K562 (cell line): ENCODE measurements around the gene NETO1. TPM values are rescaled to one million over a fixed set of nuclear protein-coding genes. Genes with fewer than 3 reads are reported as not detected.

Experiments
- ATAC-seq: fragments of 200-7000 bp; cut with Tn5 transposase; 3 replicates; pipeline ENCODE4 v1.9.1; 2020; ENCODE audit warnings: moderate library complexity
- BruUV-seq: library from RNA; stranded (reverse); fragments of 400-500 nt; replicated peaks from 2 replicates; lab custom pipeline; 2021; lab: Mats Ljungman, UMichigan
- CTCF ChIA-PET: fragments of 300-600 bp; formaldehyde crosslinking; extraction: SDS; loops from one replicate; lab custom pipeline; 2021; ENCODE audit warnings: low intra/inter-chr PET ratio; lab: Yijun Ruan, JAX
- POLR2A ChIA-PET: fragments of 300-600, 350-650 bp; sonication (Branson Sonifier 250); formaldehyde crosslinking; extraction: SDS; loops from one replicate; lab custom pipeline; 2021; ENCODE audit warnings: antibody characterized with exemption, inconsistent platforms; lab: Yijun Ruan, JAX
- DNase-seq, 4 experiments: peaks; one replicate each; pipeline versions ENCODE4 v3.0.0 to v3.0.0-alpha.2; 2011 to 2018; ENCODE audit warnings: low spot score in 3 of 4, mixed read lengths in 3 of 4; ENCODE audit errors: extremely low read depth in 1 of 4
- FAIRE-seq: peaks from 2 replicates; lab custom pipeline; 2011; peaks lifted over from hg19 to GRCh38; lab: Jason Lieb, UNC
- H2AFZ ChIP-seq: 2 replicates; pipeline ENCODE4 v1.6.0; 2011; ENCODE audit warnings: low read depth, low read length, control low read depth, inconsistent platforms
- H3K27ac ChIP-seq: fragments of 200-600 bp; 3 replicates; pipeline ENCODE4 v1.8.0; 2011; ENCODE audit warnings: low read depth, mild to moderate bottlenecking, control low read depth, inconsistent platforms, low read length, moderate library complexity, mixed read lengths; ENCODE audit errors: extremely low read depth
- H3K27me3 ChIP-seq, 2 experiments: fragments of 300-600 bp in 1 of 2; 2 replicates in 1 of 2; 3 replicates in 1 of 2; pipeline versions ENCODE4 v1.6.0 to v1.8.0; 2011; ENCODE audit warnings: inconsistent platforms in 2 of 2, low read length in 2 of 2, mild to moderate bottlenecking in 1 of 2, mixed read lengths in 1 of 2, moderate library complexity in 1 of 2; ENCODE audit not compliant: control insufficient read depth in 2 of 2, insufficient read depth in 2 of 2
- H3K36me3 ChIP-seq: fragments of 300-600 bp; 3 replicates; pipeline ENCODE4 v1.8.0; 2011; ENCODE audit warnings: mild to moderate bottlenecking, low read length, inconsistent platforms; ENCODE audit not compliant: control insufficient read depth, insufficient read depth
- H3K4me1 ChIP-seq, 2 experiments: fragments of 200-600 bp in 1 of 2; replicated peaks in 1 of 2; 2 replicates in 1 of 2; 3 replicates in 1 of 2; pipeline versions ENCODE4 v1.5.1 to v1.8.0; 2011; ENCODE audit warnings: inconsistent platforms in 2 of 2, low read length in 2 of 2, mild to moderate bottlenecking in 1 of 2, mixed read lengths in 1 of 2, moderate library complexity in 1 of 2; ENCODE audit not compliant: control insufficient read depth in 2 of 2, insufficient read depth in 2 of 2
- H3K4me2 ChIP-seq: 2 replicates; pipeline ENCODE4 v1.6.1; 2011; ENCODE audit warnings: low read length, control low read depth, inconsistent platforms, mixed read lengths; ENCODE audit not compliant: insufficient read depth
- H3K4me3 ChIP-seq: fragments of 200-600 bp; sonication (generic), shearing (Covaris generic); 2 replicates; pipeline ENCODE4 v1.5.1; 2016; ENCODE audit warnings: control low read depth, inconsistent platforms
- H3K79me2 ChIP-seq: fragments of 200-600 bp; 3 replicates; pipeline ENCODE4 v1.8.0; 2011; ENCODE audit warnings: low read length, inconsistent platforms; ENCODE audit not compliant: control insufficient read depth, insufficient read depth
- H3K9ac ChIP-seq, 2 experiments: 2 replicates each; pipeline versions ENCODE4 v1.6.0 to v1.6.1; 2011; ENCODE audit warnings: low read depth in 2 of 2, low read length in 2 of 2, control low read depth in 1 of 2, inconsistent platforms in 1 of 2, mild to moderate bottlenecking in 1 of 2, mixed read lengths in 1 of 2; ENCODE audit not compliant: insufficient read depth in 1 of 2
- H3K9me1 ChIP-seq: one replicate; pipeline ENCODE4 v1.6.0; 2011; ENCODE audit warnings: inconsistent platforms, mild to moderate bottlenecking, low read length, moderate library complexity; ENCODE audit not compliant: control insufficient read depth, insufficient read depth
- H3K9me3 ChIP-seq: replicated peaks from 2 replicates; pipeline ENCODE4 v1.5.1; 2011; ENCODE audit warnings: low read depth, low read length, inconsistent platforms; ENCODE audit not compliant: control insufficient read depth, insufficient read depth
- H4K20me1 ChIP-seq: replicated peaks from 2 replicates; pipeline ENCODE4 v1.6.1; 2011; ENCODE audit warnings: low read length, inconsistent platforms, mixed read lengths; ENCODE audit not compliant: control insufficient read depth, insufficient read depth
- C11orf30 ChIP-seq: fragments of 450-650 bp; IDR thresholded peaks from 2 replicates; pipeline ENCODE4 v1.6.1; 2016; ENCODE audit warnings: low read depth, mild to moderate bottlenecking
- LCOR ChIP-seq: sonication (generic); formaldehyde crosslinking; IDR thresholded peaks from 2 replicates; pipeline ENCODE4 v1.8.0; 2022; ENCODE audit warnings: mild to moderate bottlenecking, missing genetic modification reagents
- MAFF ChIP-seq: IDR thresholded peaks from 2 replicates; pipeline ENCODE4 v1.6.1; 2012; ENCODE audit warnings: low read length, improper control_type of control experiment
- MAFK ChIP-seq: IDR thresholded peaks from 2 replicates; pipeline ENCODE4 v1.6.1; 2011; ENCODE audit warnings: low read length, improper control_type of control experiment
- NR2C2 ChIP-seq, 2 experiments: fragments of 200-800 bp in 1 of 2; sonication (Bioruptor generic) in 1 of 2; sonication (generic) in 1 of 2; formaldehyde crosslinking in 1 of 2; IDR thresholded peaks; 2 replicates each; pipeline versions ENCODE4 v1.6.1 to v1.8.0; 2016 to 2022; ENCODE audit warnings: mild to moderate bottlenecking in 1 of 2, missing compliant biosample characterization in 1 of 2, missing genetic modification characterization in 1 of 2, missing genetic modification reagents in 1 of 2
- RCOR1 ChIP-seq, 2 experiments: IDR thresholded peaks; 2 replicates each; pipeline ENCODE4 v1.6.1; 2012; ENCODE audit warnings: low read depth in 2 of 2, low read length in 2 of 2, borderline replicate concordance in 1 of 2, improper control_type of control experiment in 1 of 2
- TBL1XR1 ChIP-seq, 2 experiments: IDR thresholded peaks; 2 replicates each; pipeline ENCODE4 v1.6.1; 2012; ENCODE audit warnings: improper control_type of control experiment in 2 of 2, low read length in 2 of 2, mild to moderate bottlenecking in 1 of 2
- TCF3 ChIP-seq: sonication (generic); formaldehyde crosslinking; IDR thresholded peaks from 2 replicates; pipeline ENCODE4 v1.4.0; 2020; ENCODE audit warnings: mild to moderate bottlenecking, missing genetic modification reagents
- ZBTB17 ChIP-seq: fragments of 450-650 bp; formaldehyde crosslinking; IDR thresholded peaks from 2 replicates; pipeline ENCODE4 v1.4.0; 2020; ENCODE audit warnings: mild to moderate bottlenecking
- ZNF316 ChIP-seq: fragments of 450-650 bp; IDR thresholded peaks from 2 replicates; pipeline ENCODE4 v1.6.1; 2016
- WGBS: fragments of 100-300 bp; shearing (Covaris generic); methylation state at CpG from one replicate; pipeline ENCODE4 v1.1.6; 2016; ENCODE audit warnings: low coverage, mixed read lengths; ENCODE audit not compliant: insufficient coverage; ENCODE audit errors: missing lambda C conversion rate; 5-methylcytosine and 5-hydroxymethylcytosine counted together
- in situ Hi-C: fragments of 300-500 bp; cut with MboI; formaldehyde crosslinking; loops from 4 replicates; pipeline ENCODE4 v1.15.0; 2018; ENCODE audit warnings: inconsistent platforms, mixed read lengths
- intact Hi-C: fragments of 100-400 bp; cut with micrococcal nuclease; formaldehyde crosslinking; loops from 2 replicates; pipeline ENCODE4 v1.14.2; 2022
- polyA plus RNA-seq, 8 experiments: library from polyadenylated mRNA; depleted of rRNA in 4 of 8; stranded (reverse) in 5 of 8; unstranded in 3 of 8; fragments of >200 nt; fragmentation: Nextera tagmentation in 2 of 8; fragmentation: Illumina TruSeq in 1 of 8; extraction: Ambion mirVana in 2 of 8; extraction: Trizol in 1 of 8; gene quantifications; 2 replicates each; pipeline versions ENCODE4 v1.2.1 to v1.2.3, GENCODE V29; 2011 to 2014; ENCODE audit warnings: inconsistent platforms in 1 of 8, missing spikeins in 1 of 8
- total RNA-seq, 7 experiments: library from RNA; depleted of rRNA in 6 of 7; stranded (reverse); fragments of >200 nt in 6 of 7; fragmentation: Illumina TruSeq in 2 of 7; extraction: Trizol in 2 of 7; gene quantifications; 2 replicates each; pipeline versions ENCODE4 v1.2.1 to v1.2.3, GENCODE V29; 2011 to 2021; ENCODE audit warnings: low replicate concordance in 1 of 7
- TF ChIP-seq, protein P1 (sequence below): sonication (generic); formaldehyde crosslinking; IDR thresholded peaks from 2 replicates; pipeline ENCODE4 v1.8.1; 2022; ENCODE audit warnings: missing genetic modification reagents
- TF ChIP-seq, protein P2 (sequence below): sonication (generic); formaldehyde crosslinking; IDR thresholded peaks from 2 replicates; pipeline ENCODE4 v1.8.1; 2023; ENCODE audit warnings: mild to moderate bottlenecking, missing genetic modification reagents

NETO1 gene
- total and polyA plus RNA-seq, 9 of the 15 experiments (the other 6 are each of a cell fraction or from before 2014, with no cell fraction given) = not detected

DNA sequence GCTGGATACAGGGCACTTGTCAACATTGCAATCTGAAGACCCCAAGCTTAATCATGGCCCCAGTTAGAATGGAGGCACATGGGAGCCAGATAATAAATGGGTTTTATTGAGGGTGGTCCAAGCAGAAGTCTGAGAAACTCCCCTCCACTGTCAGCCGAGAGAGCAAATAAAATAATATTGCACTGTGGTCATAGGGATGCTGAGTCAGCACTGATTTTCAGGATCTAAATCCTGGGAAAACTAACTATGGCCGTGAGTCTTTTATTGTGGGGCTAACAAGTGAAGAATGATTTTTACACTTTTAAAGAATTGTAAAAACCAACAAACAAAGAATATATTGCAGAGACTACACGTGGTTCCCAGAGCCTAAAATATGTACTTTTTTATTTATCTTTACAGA lies 31.1 kb upstream of the NETO1 start:
- POLR2A ChIA-PET = no interaction called here
- ATAC-seq = no peak
- TF ChIP-seq, protein P1, sequence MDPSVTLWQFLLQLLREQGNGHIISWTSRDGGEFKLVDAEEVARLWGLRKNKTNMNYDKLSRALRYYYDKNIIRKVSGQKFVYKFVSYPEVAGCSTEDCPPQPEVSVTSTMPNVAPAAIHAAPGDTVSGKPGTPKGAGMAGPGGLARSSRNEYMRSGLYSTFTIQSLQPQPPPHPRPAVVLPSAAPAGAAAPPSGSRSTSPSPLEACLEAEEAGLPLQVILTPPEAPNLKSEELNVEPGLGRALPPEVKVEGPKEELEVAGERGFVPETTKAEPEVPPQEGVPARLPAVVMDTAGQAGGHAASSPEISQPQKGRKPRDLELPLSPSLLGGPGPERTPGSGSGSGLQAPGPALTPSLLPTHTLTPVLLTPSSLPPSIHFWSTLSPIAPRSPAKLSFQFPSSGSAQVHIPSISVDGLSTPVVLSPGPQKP (CRISPR knock-in tag) = no peak
- TF ChIP-seq, protein P2, sequence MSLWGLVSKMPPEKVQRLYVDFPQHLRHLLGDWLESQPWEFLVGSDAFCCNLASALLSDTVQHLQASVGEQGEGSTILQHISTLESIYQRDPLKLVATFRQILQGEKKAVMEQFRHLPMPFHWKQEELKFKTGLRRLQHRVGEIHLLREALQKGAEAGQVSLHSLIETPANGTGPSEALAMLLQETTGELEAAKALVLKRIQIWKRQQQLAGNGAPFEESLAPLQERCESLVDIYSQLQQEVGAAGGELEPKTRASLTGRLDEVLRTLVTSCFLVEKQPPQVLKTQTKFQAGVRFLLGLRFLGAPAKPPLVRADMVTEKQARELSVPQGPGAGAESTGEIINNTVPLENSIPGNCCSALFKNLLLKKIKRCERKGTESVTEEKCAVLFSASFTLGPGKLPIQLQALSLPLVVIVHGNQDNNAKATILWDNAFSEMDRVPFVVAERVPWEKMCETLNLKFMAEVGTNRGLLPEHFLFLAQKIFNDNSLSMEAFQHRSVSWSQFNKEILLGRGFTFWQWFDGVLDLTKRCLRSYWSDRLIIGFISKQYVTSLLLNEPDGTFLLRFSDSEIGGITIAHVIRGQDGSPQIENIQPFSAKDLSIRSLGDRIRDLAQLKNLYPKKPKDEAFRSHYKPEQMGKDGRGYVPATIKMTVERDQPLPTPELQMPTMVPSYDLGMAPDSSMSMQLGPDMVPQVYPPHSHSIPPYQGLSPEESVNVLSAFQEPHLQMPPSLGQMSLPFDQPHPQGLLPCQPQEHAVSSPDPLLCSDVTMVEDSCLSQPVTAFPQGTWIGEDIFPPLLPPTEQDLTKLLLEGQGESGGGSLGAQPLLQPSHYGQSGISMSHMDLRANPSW (CRISPR knock-in tag) = no peak
- TF ChIP-seq TCF3 (CRISPR knock-in tag) (no peak), MAFK (peak; percentile 61), C11orf30 (peak; percentile 28; the same call in 1 of the 2 replicates), TBL1XR1 (IDR thresholded peaks at IDR 0.05; ENCODE audit: low read length in 2 of 2) (no peak), MAFF (peak; percentile 30; the same call in 1 of the 2 replicates), NR2C2 (CRISPR knock-in tag; IDR thresholded peaks at IDR 0.05) (no peak), NR2C2 (tag; IDR thresholded peaks at IDR 0.05) (no peak), ZNF316 (peak; percentile 37), ZBTB17 (no peak), RCOR1 (IDR thresholded peaks at IDR 0.05; ENCODE audit: borderline replicate concordance in 1 of 2, low read depth in 2 of 2, low read length in 2 of 2) (no peak), LCOR (no peak)
- H3K9ac ChIP-seq = no peak overlapping the region
- no peaks in the 10 kb centered on the region for H3K4me1 ChIP-seq
- CTCF ChIA-PET = no interaction called here
- FAIRE-seq = no peak
- no TSS peak for BruUV-seq
- no peak overlapping the region for H3K4me3 ChIP-seq
- WGBS = 3% methylated on average over 3 of the region's 3 CpGs
- H3K27me3 ChIP-seq = no peaks in the 10 kb centered on the region
- intact Hi-C loops (no loop called here), in situ Hi-C loops (no loop called here)
- H2AFZ ChIP-seq = no peak overlapping the region
- H3K9me3 ChIP-seq = no peaks in the 10 kb centered on the region
- no peak for DNase-seq
- no peaks in the 10 kb centered on the region for H4K20me1 ChIP-seq
- no peak overlapping the region for H3K4me2 ChIP-seq
- no peaks in the 10 kb centered on the region for H3K9me1 ChIP-seq
- H3K36me3 ChIP-seq = no peaks in the 10 kb centered on the region
- no peak overlapping the region for H3K27ac ChIP-seq
- no peaks in the 10 kb centered on the region for H3K79me2 ChIP-seq
